ENCODE results near the gene KLHL11.

- TF ChIP-seq, protein P1, sequence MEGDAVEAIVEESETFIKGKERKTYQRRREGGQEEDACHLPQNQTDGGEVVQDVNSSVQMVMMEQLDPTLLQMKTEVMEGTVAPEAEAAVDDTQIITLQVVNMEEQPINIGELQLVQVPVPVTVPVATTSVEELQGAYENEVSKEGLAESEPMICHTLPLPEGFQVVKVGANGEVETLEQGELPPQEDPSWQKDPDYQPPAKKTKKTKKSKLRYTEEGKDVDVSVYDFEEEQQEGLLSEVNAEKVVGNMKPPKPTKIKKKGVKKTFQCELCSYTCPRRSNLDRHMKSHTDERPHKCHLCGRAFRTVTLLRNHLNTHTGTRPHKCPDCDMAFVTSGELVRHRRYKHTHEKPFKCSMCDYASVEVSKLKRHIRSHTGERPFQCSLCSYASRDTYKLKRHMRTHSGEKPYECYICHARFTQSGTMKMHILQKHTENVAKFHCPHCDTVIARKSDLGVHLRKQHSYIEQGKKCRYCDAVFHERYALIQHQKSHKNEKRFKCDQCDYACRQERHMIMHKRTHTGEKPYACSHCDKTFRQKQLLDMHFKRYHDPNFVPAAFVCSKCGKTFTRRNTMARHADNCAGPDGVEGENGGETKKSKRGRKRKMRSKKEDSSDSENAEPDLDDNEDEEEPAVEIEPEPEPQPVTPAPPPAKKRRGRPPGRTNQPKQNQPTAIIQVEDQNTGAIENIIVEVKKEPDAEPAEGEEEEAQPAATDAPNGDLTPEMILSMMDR (IDR thresholded peaks at IDR 0.05), result no peak
- TF ChIP-seq POLR2A (IDR thresholded peaks at IDR 0.05), result no peak
Measured at GRCh38 chr17:41891135-41892020, 26.2 kb upstream of the KLHL11 start.
